ENCODE results near the gene RNU6-1. TPM values are rescaled to one million over a fixed set of nuclear protein-coding genes. Genes with fewer than 3 reads are reported as not detected.

Gene RNU6-1
- total RNA-seq, 4 donors from 2014 or later, result not detected

- Histone ChIP-seq H3K4me1 (peaks cover 74% of the 10 kb centered on the region), H3K27ac (no peak overlapping the region), H3K4me3 (peak overlapping the region; percentile 42), H3K27me3 (peaks cover 100% of the 10 kb centered on the region), H3K9me3 (no peaks in the 10 kb centered on the region), H3K36me3 (no peaks in the 10 kb centered on the region)
- no peak for DNase-seq (ENCODE audit: low spot score in 2 of 2)
- TF ChIP-seq POLR2AphosphoS5 (IDR thresholded peaks at IDR 0.05) (no peak), EP300 (IDR thresholded peaks at IDR 0.05) (no peak), POLR2A (IDR thresholded peaks at IDR 0.05) (no peak), CTCF (IDR thresholded peaks at IDR 0.05) (no peak)
- 2% methylated on average over 25 of the region's 88 CpGs for WGBS
Observed at GRCh38 chr15:67826717-67827561, 12.9 kb downstream of the RNU6-1 start.

- Histone ChIP-seq H3K27me3 (peaks cover 100% of the 10 kb centered on the region), H3K4me1 (peaks cover 74% of the 10 kb centered on the region), H3K4me3 (peak overlapping the region; percentile 42), H3K27ac (no peak overlapping the region), H3K9me3 (no peaks in the 10 kb centered on the region), H3K36me3 (no peaks in the 10 kb centered on the region)
- 10% methylated on average over 27 of the region's 77 CpGs for WGBS
- TF ChIP-seq POLR2A (IDR thresholded peaks at IDR 0.05) (no peak), CTCF (IDR thresholded peaks at IDR 0.05) (no peak), EP300 (IDR thresholded peaks at IDR 0.05) (no peak), POLR2AphosphoS5 (IDR thresholded peaks at IDR 0.05) (no peak)
- DNase-seq (ENCODE audit: low spot score in 2 of 2), result no peak
Observed at GRCh38 chr15:67825881-67826716, 13.7 kb downstream of the RNU6-1 start.

GRCh38 chr15:67824976-67825880, 14.6 kb downstream of the RNU6-1 start, which contains the start of gene SKOR1:
SKOR1 (plus strand) TSS chr15:67825509; CDS start chr15:67825603, 94 bp downstream.
- Histone ChIP-seq H3K9me3 (no peaks in the 10 kb centered on the region), H3K36me3 (no peaks in the 10 kb centered on the region), H3K27ac (no peak within 1 kb of the TSS), H3K4me3 (peak within 1 kb of the TSS; percentile 40), H3K27me3 (peaks cover 100% of the 10 kb centered on the region), H3K4me1 (peaks cover 83% of the 10 kb centered on the region)
- TF ChIP-seq EP300 (IDR thresholded peaks at IDR 0.05), result no peak
- TF ChIP-seq CTCF (IDR thresholded peaks at IDR 0.05), result no peak
- no peak for TF ChIP-seq POLR2A (IDR thresholded peaks at IDR 0.05)
- no peak for TF ChIP-seq POLR2AphosphoS5 (IDR thresholded peaks at IDR 0.05)
- DNase-seq (ENCODE audit: low spot score in 2 of 2), result no peak
- WGBS, result 6% methylated on average over 37 of the region's 58 CpGs

GRCh38 chr15:67824197-67824968, 15.5 kb downstream of the RNU6-1 start:
- H3K9me3 ChIP-seq, result no peaks in the 10 kb centered on the region
- no peak for TF ChIP-seq POLR2A (IDR thresholded peaks at IDR 0.05)
- no peak for TF ChIP-seq CTCF (IDR thresholded peaks at IDR 0.05)
- no peak for TF ChIP-seq POLR2AphosphoS5 (IDR thresholded peaks at IDR 0.05)
- TF ChIP-seq EP300 (IDR thresholded peaks at IDR 0.05), result no peak
- no peak for DNase-seq (ENCODE audit: low spot score in 2 of 2)
- H3K27ac ChIP-seq, result no peak overlapping the region
- peaks cover 77% of the 10 kb centered on the region for H3K4me1 ChIP-seq
- WGBS, result 12% methylated on average over 20 of the region's 21 CpGs
- H3K4me3 ChIP-seq, result no peak overlapping the region
- no peaks in the 10 kb centered on the region for H3K36me3 ChIP-seq
- H3K27me3 ChIP-seq, result peaks cover 100% of the 10 kb centered on the region

All from suprapubic skin (tissue), 4 donors.